IMR-90 (cell line): ENCODE data around the gene LZIC. TPM values are rescaled to one million over a fixed set of nuclear protein-coding genes. Genes with fewer than 3 reads are reported as not detected.

Source experiments
- BHLHE40 ChIP-seq: fragments of 150-350 bp; IDR thresholded peaks from 2 replicates; pipeline ENCODE4 v1.6.1; 2016; ENCODE audit warnings: mild to moderate bottlenecking, low read depth, low read length
- MAFK ChIP-seq: IDR thresholded peaks from 2 replicates; pipeline ENCODE4 v1.6.1; 2012; ENCODE audit warnings: low read depth, low read length, improper control_type of control experiment
- NFE2L2 ChIP-seq: fragments of 150-350 bp; IDR thresholded peaks from 2 replicates; pipeline ENCODE4 v1.6.1; 2016; ENCODE audit warnings: low read depth, mild to moderate bottlenecking, low read length
- SMC3 ChIP-seq: fragments of 150-350 bp; IDR thresholded peaks from 2 replicates; pipeline ENCODE4 v1.6.1; 2016; ENCODE audit warnings: low read depth, mild to moderate bottlenecking, antibody characterized with exemption, low read length, moderate library complexity
- polyA plus RNA-seq, 3 experiments: library from polyadenylated mRNA; depleted of rRNA; stranded (reverse); fragments of >200 nt; gene quantifications; 2 replicates each; pipeline ENCODE4 v1.2.3, GENCODE V29; 2012; ENCODE audit warnings: low replicate concordance in 1 of 3
- total RNA-seq: library from RNA; depleted of rRNA; stranded (reverse); fragments of >200 nt; gene quantifications from 2 replicates; pipeline ENCODE4 v1.2.3, GENCODE V29; 2012
- TF ChIP-seq, protein P1 (sequence below): fragments of 150-350 bp; IDR thresholded peaks from 2 replicates; pipeline ENCODE4 v1.6.1; 2017; ENCODE audit warnings: mild to moderate bottlenecking, antibody characterized with exemption, low read length, low read depth

LZIC gene
- total and polyA plus RNA-seq, 2 of the 4 experiments (the other 2 are of a cell fraction), result 11.6 to 19.0 TPM

DNA sequence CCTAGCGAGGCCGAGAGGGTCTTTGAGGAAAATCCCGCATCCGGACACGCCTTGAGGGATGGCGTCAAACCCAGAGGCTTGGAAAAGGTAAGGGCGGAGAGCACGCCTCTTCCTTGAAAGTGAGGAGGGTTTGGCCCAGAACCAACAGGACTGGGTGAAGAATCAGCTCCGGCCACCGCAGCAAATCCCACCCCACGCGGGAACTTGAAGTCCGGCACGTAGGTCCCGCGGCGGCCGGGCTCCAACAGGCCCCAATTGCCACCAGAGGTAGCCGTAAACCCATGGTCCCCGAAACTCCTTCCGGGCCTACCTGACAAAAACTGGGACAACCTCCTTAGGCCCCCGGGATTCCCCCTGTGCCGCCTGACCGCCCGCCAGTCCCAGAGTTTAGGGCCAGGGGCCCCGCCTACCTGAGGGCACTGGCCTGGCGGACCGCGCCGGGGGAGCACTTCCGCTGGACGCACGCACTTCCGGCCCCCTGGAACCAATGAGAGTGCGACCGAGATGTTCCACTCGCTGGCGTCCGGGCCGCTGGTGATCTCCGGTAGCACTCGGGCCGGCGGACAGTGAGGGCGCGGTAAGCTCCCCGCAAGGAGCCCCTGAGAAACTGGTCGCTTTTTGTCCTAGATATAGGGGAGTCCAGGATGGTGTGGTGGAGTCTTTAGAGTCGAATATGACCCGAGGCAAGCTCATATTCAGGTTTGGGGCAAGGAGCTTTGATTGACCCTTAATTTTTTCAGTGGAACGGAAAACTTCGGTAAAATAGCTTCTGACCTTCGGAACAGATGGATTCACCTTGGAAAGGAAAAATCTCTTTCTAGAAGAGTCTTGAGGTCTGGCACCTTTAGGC is at the start of gene LZIC, which contains the start of gene NMNAT1 (continued):
- TF ChIP-seq, protein P1, sequence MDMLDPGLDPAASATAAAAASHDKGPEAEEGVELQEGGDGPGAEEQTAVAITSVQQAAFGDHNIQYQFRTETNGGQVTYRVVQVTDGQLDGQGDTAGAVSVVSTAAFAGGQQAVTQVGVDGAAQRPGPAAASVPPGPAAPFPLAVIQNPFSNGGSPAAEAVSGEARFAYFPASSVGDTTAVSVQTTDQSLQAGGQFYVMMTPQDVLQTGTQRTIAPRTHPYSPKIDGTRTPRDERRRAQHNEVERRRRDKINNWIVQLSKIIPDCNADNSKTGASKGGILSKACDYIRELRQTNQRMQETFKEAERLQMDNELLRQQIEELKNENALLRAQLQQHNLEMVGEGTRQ, result no peak
- no peak for TF ChIP-seq MAFK
- TF ChIP-seq SMC3, result peak; percentile 17; the same call in 1 of the 2 replicates
- TF ChIP-seq NFE2L2, result peak; percentile 9; the same call in 1 of the 2 replicates
- no peak for TF ChIP-seq BHLHE40
